Posterior cingulate gyrus (tissue), 11 donors: ENCODE measurements around the gene SLC23A3.

Experiments
- DNase-seq, 10 donors: peaks; one replicate each; pipeline versions ENCODE4 v3.0.0 to v3.0.0-alpha.2; 2020 to 2021; ENCODE audit warnings: mixed read lengths in 3 of 10
- intact Hi-C: fragments of 100-400 bp; cut with DNase I; formaldehyde crosslinking; loops from one replicate; pipeline ENCODE4 v1.15.1; 2023

SLC23A3 gene

GRCh38 chr2:219123356-219124135 is 46.3 kb downstream of the SLC23A3 start:
- intact Hi-C loops: no loop called here
- DNase-seq: no peak

GRCh38 chr2:219122202-219122980 is 47.4 kb downstream of the SLC23A3 start:
- intact Hi-C loops: no loop called here
- no peak for DNase-seq

GRCh38 chr2:219120082-219120481 is 49.7 kb downstream of the SLC23A3 start:
- intact Hi-C loops: no loop called here
- no peak for DNase-seq

GRCh38 chr2:219119422-219120043 is 50.3 kb downstream of the SLC23A3 start:
- intact Hi-C loops: loop anchor here (1.0 kb wide), 2 partner anchors 61 to 122 kb away; no protein-coding TSS in a partner anchor
- peak; percentile 18 to 93 (median 74) for DNase-seq

GRCh38 chr2:219118504-219118903 is 51.3 kb downstream of the SLC23A3 start:
- DNase-seq: no peak
- intact Hi-C loops: no loop called here

GRCh38 chr2:219116776-219117646 is 52.8 kb downstream of the SLC23A3 start:
- no peak for DNase-seq

GRCh38 chr2:219112651-219113338 is 57.0 kb downstream of the SLC23A3 start:
- intact Hi-C loops: no loop called here
- no peak for DNase-seq

More at GRCh38 chr2:219116776-219117646, 52.8 kb downstream of the SLC23A3 start:
- intact Hi-C loops: no loop called here

GRCh38 chr2:219112062-219112406 is 57.8 kb downstream of the SLC23A3 start:
- intact Hi-C loops: no loop called here
- DNase-seq: no peak
